Stimulated activated CD4-positive, alpha-beta T cell treated with anti-CD3 and anti-CD28 coated beads, Interleukin-4, amount 100 ng/mL, for 48 hours (primary cell): ENCODE results near the gene C1orf167.
A peak's percentile ranks its signal among the peaks of the same experiment; 100 is the strongest.
"Not testable (repeated sequence)": the region's sequence is repeated elsewhere in the genome, so short reads cannot be mapped to it uniquely, and the experiment has no call there.

Source experiments
- DNase-seq, 2 donors: peaks; one replicate each; pipeline ENCODE4 v3.0.0-alpha.2; 2020; ENCODE audit warnings: low read depth in 2 of 2

The C1orf167 gene

DNA sequence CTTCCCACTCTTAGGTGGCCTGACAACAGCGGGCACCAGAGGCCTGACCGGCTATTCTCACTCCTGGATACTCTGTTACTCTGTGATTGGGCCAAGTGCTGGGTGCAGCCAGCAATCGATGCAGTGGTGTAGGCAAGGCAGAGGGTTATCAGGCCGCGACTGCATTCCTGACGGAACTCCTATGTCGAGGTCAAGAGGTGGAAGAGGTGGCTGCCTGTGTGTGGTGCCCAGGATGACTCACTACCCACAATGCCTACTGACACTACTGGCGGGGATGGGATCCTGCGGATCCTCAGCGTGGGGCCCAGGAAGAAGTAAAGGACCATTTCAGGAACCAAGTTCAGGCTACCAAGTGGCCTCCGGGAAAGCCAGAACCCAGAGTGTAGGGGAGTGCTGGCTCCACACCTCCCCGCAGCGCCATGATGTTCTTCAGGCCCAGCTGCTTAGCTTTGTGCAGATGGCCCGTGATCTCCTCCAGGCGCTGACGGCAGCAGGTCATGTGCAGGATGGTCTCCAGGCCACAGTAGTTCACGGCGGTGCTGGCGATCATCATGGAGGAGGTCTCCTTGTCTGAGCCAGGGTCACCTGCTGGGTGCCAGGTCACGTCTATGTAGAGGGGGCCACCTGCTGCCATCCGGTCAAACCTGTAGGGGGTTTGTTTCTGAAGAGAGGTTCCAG lies 38.9 kb downstream of the C1orf167 start:
- DNase-seq: no peak

DNA sequence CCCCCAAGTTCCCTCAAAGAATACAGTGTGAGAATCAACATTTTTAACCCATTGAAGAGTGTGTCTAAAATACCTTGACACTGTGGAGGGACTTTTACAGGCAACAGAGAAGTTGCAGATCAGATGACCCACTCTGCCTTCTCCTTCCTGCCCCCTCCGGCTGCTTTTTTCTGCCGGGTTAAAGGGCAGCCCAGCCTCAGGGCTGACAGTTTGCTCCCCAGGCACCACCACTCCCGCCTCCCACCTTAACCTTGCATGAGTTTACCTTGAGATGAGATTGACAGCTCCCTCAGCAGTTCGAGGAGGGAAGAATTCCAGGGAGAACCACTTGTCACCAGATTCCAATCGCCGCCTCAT lies 40.6 kb downstream of the C1orf167 start:
- DNase-seq: no peak

DNA sequence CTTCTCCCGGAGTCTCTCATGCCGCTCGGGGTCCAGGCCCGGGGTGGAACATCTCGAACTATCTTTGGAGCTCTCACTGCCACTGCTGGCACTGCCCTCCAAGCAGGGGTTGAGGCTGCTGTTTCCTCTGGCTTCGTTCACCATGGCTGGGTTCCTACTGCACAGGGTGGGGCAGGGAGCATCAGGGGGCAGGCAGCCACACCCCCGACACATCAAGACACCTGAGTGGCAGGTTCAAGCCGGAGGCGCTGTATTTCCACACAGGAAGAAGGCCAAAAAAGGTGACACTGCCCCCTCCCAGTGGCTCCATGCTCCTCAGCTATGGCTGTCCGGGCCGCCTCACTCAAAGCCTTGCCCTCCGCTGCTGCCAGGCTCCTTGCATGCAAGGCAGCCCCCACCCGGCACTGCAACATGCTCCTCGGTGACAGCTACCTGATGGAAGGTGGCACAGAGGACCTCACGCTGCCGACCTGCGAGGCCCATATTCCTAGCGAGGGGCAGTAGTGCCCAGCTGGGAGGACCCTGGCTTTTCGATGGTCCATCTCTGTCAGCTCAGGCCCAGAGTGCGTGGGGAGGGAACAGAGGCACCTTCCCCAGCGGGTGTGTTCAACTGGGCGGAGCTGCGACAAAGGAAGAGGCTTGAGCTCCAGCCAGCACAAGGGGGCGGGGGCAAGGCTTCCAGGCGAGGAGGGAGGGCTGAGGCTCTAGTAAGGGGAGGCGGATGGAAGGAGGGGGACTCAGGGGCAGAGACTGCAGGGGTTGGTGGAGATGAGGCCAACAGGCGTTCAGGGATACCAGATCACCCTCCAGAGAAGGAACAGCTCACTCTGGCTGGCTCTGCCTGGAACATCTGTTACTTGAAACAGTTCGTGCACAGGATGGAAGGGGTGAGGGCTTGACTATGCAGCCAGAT lies 41.2 kb downstream of the C1orf167 start:
- DNase-seq: peak; percentile 55 to 58

DNA sequence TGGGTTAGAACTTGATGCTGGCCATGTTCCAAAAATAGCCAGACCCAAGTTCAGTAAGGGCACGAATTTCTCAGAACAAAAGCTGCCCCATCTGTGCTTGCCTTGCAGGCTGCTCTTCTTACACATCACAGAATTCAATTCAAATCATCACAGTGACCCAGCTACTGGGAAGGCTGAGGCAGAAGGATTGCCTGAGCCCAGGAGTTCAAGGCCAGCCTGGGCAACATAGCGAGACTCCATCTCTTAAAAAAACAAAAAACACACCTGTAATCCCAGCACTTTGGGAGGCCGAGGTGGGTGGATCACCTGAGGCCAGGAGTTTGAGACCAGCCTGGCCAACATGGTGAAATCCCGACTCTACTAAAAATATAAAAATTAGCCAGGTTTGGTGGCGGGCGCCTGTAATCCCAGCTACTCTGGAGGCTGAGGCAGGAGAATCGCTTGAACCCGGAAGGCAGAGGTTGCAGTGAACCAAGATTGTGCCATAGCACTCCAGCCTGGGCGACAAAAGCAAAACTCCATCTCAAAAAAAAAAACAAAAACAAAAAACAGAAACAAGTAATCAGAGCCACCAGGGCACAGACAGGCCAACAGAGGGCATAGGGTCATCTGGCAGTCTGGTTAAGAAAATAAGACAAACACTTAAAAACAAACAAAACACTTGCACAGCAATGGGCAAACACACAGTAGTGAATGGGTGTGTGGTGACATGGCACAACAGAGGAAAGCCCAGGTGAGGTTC lies 42.1 kb downstream of the C1orf167 start:
- DNase-seq: not testable (repeated sequence)

DNA sequence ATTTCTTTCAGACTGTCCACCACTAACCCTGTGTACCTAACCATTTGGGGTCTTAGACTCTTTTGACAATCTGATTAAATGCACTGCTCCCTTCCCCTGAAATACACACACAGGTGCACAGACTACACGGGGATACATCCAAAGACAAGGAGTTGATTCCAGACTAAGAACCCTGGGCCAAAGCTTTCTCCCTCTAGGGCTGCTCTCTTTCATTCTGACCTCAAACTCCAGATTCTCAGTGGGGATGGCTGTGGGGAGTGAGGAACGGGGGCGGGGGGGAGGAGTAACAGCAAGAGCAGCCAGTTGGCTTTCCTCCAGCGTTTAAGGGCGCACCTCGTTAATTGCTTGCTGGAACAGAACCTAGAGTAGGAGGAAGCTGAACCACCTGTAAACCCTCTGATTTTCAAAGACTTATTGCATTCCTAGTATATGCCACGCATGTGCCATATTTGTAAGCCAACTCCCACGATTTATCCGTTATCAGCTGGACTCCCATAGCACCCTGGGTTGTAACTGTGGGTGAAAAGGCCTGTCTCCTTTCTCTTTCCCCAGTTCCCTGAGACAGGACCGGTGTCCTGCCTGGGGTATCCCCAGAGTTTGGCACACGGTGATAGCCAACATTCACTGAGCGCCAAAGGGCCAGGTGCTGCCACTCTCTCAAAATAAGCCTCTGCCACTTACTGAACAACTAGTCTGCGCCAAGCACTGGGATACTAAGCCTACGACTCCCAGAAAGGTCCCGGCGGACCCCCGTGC lies 42.9 kb downstream of the C1orf167 start:
- DNase-seq: peak in 1 of 2 donors; percentile 19

DNA sequence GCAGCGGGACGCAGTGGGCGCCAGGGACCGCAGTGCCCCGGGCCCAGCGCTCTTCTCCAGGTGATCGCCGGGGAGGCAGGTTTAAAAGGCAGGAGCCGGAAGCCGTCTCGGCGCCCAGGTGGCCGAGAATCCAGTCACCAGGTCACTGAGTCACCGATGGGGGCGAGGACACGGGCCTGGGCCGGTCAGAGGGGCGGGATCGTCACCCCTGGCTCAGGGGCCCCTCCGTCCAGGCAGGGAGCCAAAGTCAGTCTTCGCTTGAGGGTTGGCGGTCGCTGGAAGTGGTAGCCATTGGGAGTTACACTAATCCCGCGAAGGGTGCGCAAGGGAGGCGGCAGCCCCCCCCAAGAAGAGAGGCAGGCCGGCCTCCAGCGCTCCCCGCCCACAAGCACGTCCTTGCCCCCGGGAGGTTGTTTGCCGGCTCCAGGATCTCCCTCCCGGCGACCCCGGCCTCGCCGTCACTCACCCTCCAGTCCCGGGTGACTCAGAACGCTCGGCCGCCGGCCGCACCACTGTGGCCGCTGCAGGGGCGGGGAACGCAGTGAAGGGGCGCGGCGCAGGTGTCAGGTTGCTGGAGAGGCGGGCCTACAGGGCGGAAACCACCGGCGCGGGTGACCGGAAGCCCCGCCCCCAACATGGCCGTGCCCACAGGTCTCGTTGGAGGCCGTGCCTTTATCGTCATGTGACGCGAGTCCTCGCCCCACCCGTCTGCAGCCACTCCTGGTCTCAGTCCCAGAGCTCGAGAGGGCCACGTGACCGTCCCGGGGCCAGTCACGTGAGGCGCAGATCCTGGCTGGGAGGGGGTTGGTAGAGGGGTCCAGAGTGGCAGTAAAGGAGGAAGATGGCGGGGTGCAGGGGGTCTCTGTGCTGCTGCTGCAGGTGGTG lies 43.7 kb downstream of the C1orf167 start, which contains the start of the genes CLCN6 and MTHFR:
TSS of gene CLCN6 (plus strand) at position 770 of the 885 bp plus-strand sequence. CDS start at position 842, 72 bp downstream.
TSS of gene MTHFR (minus strand) at position 543 of the 885 bp plus-strand sequence. CDS start 2,848 bp downstream, outside the sequence.
- DNase-seq: peak; percentile 97 to 99

DNA sequence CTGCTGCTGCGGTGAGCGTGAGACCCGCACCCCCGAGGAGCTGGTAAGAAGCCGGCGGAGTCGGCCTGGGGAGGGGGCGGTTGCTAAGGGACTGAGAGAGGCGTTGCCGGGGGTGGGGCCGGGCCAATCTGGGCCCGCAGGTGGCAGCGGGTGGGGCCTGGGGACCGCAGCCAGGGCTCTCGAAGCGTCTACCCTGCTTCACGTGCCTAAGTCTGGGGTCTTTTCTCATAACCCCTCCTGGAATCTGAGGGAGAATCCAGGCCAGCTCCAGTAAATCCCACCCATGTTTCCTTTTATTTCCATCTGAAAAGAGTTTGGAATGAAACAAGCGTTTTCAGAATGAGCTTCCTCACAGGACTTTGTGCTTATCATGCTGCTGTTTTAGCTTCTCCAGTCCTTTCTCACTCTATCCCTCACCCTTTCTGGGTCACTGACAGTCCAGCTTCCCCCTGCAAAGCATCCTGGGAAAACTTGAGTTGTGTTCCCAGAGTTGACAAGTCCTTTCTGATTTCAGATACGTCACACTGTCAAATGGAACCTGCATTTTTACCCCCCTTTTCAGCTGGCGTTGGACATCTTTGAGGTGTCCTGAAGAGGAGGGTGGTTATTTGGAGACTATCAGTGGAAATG lies 44.4 kb downstream of the C1orf167 start:
- DNase-seq: no peak

DNA sequence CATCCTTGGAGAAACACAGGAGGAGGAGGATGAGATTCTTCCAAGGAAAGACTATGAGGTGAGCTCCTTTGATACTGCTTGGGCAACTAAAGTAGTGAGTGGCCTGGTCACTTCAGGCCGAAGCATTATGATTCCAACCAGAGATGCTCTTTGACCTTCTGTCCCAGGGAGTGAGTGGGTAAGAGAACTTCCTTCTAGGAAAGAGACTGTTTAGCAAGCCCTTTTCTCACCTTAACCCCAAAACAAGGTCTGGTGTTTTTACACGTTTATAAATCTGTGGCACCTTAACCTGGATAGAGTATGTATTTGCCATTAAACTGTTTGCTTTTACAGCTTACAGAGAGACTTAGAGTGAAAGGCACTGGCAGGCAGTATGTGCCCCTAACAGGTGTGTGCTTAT lies 45.1 kb downstream of the C1orf167 start:
- DNase-seq: no peak

DNA sequence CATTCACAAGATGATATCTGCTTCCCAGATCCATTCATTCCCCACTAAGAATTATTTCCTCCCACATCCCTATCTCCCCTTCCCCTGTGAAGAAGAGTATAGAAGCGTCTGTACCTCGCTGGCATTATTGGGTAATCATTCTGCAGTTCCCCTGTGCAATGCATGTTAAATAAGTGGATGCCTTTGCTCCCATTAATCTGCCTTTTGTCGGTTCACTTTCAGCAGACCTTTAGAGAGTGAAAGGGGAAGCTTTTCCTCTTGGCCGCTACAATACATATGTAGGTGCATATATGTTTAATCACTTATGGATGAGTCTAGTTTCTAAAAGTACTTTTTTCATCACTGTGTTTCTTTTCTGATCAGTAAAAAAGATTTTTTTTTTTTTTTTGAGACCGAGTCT lies 51.0 kb downstream of the C1orf167 start:
- DNase-seq: no peak

DNA sequence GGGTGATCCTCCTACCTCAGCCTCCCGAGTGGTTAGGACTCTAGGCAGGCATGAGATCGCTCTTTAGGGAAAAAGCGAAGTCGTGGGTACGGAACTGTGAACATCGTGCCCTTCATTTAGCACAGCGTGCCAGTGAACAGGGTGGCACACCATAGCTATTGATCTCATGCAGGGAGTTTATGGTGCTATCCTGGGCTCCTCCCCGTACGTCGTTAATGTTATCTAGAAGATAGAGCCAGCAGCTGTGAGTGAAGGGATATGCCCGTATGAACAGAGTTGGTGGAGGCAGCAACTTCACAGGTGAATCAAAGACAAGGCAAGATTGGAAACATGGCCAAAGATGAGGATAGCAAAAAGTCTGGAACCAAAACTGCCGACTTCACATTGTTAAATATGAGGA lies 55.2 kb downstream of the C1orf167 start:
- no peak for DNase-seq

DNA sequence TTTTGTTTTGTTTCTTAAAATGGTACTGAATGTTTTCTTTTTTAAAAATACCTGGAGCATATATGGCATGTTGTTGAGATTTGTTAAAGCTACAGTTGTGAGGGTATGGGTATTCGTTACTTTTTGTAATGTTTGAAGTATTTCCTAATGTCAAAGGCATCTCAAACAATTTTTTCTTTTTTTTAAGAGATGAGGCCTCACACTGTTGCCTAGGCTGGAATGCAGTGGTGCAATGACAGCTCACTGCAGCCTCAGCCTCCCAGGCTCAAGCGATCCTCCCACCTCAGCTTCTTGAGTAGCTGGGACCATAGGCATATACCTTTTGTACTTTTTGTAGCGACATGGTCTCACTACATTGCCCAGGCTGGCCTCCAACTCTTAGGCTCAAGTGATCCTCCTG lies 60.1 kb downstream of the C1orf167 start:
- no peak for DNase-seq

DNA sequence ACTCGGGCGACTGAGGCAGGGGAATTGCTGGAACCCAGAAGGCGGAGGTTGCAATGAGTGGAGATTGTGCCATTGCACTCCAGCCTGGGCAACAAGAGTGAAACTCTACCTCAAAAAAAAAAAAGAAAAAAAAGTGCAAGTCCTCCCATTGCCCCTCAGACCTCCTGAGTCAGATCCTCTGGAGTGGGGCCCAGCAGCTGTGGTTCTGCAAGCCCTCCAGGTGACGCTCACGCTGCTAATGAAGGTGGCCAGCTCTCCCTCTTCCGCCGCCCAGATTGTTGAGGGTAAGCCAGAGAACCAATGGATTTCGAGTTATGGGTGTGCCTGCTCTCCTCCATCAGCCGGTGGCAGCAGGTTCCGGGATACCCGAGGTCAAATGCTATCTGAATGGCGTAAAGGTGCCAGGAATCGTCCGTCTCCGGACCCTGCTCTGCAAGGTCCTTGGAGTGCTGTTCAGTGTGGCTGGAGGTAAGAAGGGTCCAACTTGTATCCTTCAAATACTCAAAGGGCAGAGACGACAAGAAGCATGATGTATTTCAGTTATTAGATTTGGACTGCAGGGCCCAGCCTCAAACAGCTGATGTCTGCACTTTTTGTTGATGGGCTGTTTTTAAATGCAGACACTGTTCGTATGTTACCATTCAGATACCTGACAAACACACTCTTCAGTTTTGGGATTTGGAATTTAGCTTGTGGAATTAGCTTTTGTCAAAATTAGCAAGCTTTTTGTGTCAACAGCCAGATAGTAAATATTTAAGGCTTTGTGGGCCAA lies 61.6 kb downstream of the C1orf167 start:
- DNase-seq: no peak

DNA sequence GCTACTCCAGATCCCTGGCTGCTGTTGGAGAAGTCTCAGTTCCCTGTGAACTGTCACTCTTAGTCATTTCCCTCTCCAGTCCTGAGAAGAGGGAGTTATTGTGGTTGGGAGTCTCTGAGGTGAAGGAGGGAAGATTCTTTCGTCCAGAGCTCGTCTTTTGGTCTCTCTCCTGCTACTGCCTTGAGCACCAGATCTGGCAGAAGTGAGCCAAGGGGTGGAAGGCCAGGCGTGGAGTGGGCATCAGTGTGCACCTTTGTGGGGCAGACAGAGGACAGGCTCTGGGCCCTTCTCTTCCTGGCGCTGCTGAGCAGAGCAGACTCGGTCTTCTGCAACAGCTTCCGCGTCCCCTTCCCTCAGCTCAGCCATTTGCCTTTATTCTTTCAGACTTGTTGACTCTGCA lies 63.1 kb downstream of the C1orf167 start:
- DNase-seq: no peak

DNA sequence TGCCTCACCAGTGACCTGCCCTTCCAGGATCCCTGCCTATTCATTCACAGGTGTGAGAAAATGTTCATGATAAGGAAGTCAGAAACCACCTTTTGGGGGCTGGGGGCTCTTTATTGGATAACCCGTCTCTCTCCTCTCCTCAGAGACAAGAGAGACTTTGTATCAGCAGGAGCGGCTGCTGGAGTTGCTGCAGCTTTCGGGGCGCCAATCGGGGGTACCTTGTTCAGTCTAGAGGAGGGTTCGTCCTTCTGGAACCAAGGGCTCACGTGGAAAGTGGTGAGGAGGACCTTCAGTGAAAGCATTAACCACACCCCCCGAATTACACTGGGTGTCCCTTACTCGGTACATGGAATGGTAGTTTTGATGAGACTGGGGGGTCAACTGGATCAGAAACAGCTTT lies 65.0 kb downstream of the C1orf167 start:
- DNase-seq: no peak

DNA sequence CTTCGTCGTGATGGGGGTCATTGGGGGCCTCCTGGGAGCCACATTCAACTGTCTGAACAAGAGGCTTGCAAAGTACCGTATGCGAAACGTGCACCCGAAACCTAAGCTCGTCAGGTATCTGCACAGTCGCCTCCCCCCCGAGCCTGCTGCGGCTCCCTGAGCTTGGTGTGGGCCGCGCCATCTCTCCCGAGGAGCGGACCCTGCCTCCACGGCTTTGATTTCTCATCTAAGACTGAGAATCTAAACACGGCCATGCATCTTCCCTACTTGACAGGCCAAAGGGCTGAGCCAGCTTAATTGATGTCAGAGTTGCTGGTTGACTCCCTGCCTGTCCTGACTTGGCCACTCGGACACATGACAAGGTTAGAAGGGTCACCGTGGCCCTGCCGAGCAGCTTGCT lies 66.5 kb downstream of the C1orf167 start:
- no peak for DNase-seq

DNA sequence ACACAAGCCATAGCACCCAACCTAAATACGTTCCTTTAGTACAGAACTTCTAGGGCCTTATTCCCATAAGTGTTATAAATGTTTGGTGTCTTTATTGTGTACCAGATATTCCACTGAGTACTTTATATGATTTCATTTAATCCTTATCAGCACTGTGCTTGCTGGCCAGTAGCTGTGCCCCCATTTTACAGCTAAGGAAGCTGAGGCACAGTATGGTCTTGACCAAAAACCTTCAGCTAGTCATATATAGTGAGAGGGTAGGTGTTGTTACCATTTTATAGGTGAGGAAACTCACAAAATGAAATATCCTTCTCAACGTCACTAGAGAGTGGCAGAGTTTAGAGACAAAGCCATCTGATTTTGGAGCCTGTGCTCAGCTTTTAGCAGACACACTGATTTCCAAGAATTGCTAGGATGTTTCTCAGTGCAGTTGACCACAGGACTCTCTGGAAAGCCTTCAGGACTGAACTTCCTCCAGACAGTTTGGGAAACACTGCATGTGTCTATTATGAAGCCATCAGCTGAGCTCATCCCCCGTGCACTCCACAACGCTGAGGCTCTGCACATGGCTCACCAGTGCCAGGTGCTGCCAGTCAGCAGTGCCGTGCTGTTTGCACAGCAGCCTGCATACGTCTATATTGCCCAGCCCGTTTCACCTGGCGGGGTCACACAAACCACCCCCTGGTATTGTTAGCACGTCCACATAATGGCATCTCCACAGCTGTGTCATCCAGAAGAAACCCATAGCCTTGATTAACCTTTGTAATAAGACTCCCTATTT lies 70.1 kb downstream of the C1orf167 start:
- no peak for DNase-seq

DNA sequence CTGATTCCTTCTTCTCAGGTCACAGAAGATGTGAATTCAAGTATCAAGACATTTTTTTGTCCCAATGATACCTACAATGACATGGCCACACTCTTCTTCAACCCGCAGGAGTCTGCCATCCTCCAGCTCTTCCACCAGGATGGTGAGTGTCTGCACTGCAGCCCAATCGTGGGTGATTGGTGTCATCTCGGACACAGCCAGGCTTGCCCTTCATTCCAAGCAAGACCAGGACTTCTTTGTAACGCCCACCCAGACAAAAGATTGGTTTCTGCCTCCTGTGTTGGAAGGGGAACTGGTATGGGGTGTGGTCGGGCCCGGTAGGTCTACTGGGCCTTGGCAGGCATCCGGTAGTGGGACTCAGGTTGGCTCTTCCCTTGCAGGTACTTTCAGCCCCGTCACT lies 71.5 kb downstream of the C1orf167 start:
- DNase-seq: no peak

DNA sequence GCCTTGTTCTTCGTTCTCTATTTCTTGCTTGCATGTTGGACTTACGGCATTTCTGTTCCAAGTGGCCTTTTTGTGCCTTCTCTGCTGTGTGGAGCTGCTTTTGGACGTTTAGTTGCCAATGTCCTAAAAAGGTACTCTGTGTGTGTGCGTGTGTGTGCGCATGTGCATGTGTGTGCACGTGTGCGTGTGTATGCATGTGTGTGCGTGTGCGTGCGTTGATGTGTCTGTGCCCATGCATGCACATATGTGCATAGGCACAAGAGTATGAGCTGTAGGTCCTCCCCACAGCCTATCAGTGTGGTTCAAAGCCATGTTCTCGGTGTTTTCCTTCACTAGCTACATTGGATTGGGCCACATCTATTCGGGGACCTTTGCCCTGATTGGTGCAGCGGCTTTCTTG lies 71.9 kb downstream of the C1orf167 start:
- DNase-seq: no peak
